ENCODE results near the gene CCDC57.
"Not testable (repeated sequence)": the region's sequence is repeated elsewhere in the genome, so short reads cannot be mapped to it uniquely, and the experiment has no call there.

CCDC57 gene

DNA sequence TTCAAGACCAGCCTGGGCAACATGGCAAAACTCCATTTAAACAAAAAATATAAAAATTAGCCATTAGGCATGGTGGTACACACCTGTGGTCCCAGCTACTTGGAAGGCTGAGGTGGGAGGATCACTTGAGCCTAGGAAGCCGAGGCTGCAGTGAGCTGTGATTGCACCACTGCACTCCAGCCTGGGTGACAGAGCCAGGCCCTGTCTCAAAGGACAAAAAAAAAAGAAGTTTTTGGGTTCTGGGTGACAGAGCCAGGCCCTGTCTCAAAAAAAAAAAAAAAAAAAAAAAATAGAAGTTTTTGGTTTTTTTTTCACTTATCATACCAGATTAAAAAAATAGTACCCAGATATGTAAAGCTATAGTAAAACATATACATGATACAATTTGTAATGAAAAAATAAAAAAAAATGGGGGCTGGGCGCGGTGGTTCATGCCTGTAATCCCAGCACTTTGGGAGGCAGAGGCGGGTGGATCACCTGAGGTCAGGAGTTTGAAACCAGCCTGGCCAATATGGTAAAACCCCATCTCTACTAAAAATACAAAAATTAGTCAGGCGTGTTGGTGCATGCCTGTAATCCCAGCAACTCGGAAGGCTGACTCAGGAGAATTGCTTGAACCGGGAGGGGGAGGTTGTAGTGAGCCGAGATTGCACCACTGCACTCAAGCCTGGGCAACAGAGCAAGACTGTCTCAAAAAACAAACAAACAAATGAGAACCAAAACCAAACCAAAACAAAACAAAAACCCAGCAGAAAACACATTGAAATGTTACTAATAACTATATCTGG, 79.3 kb downstream of the CCDC57 start:
- not testable (repeated sequence) for H3K9me3 ChIP-seq (ENCODE audit: control insufficient read depth in 1 of 2, low read length in 2 of 2); H3K36me3 ChIP-seq (ENCODE audit: control insufficient read depth in 1 of 2, insufficient read depth in 2 of 2, low read length in 2 of 2); H3K4me3 ChIP-seq (ENCODE audit: low read depth in 1 of 2, low read length in 2 of 2); H3K27me3 ChIP-seq (ENCODE audit: low read depth, low read length); H3K27ac ChIP-seq (ENCODE audit: low read length); H3K4me1 ChIP-seq (ENCODE audit: control insufficient read depth in 1 of 2, insufficient read depth in 2 of 2, low read length in 2 of 2)

DNA sequence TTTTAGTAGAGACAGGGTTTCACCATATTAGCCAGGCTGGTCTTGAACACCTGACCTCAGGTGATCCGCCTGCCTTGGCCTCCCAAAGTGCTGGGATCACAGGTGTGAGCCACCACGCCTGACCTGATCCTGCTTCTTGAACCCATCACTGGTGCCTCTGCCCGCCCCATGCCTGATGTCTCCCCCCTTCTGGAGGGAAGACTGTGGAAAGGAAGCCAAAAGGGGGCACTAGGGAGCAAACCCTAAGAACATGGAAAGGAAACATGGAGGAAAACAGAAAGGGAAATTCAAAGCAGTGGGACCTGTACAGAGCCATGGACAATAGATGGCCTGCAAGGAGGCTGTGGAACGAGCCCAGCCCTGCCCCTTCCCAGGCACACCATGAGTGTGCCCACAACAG, 83.5 kb downstream of the CCDC57 start:
- Histone ChIP-seq H3K4me3 (ENCODE audit: low read depth in 1 of 2, low read length in 2 of 2) (no peak overlapping the region), H3K4me1 (ENCODE audit: control insufficient read depth in 1 of 2, insufficient read depth in 2 of 2, low read length in 2 of 2) (no peaks in the 10 kb centered on the region), H3K9me3 (ENCODE audit: control insufficient read depth in 1 of 2, low read length in 2 of 2) (no peaks in the 10 kb centered on the region), H3K27me3 (ENCODE audit: low read depth, low read length) (no peaks in the 10 kb centered on the region), H3K36me3 (ENCODE audit: control insufficient read depth in 1 of 2, insufficient read depth in 2 of 2, low read length in 2 of 2) (peaks cover 0 to 20% of the 10 kb centered on the region in 2 donors), H3K27ac (ENCODE audit: low read length) (no peak overlapping the region)

DNA sequence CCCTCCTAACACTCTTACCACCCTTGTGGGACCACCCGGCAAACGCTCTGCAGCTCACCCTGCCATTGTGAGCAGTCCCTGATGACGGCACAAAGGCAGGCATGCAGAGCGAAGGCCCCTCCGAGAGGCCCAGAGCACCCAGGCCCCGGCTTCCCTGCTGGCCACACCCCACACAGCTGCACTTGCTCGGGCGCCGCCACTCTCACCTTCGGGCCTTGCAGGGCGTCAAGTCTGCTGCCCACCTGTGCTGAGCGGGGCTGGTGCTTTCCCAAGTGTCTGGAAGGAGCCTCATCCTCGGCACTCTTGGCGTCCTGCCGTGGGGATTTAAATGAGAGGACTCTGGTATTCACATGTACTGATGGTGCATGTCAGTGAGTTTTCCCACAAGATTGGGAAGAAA, 84.4 kb downstream of the CCDC57 start:
- Histone ChIP-seq H3K9me3 (ENCODE audit: control insufficient read depth in 1 of 2, low read length in 2 of 2) (no peaks in the 10 kb centered on the region), H3K27ac (ENCODE audit: low read length) (no peak overlapping the region), H3K27me3 (ENCODE audit: low read depth, low read length) (no peaks in the 10 kb centered on the region), H3K36me3 (ENCODE audit: control insufficient read depth in 1 of 2, insufficient read depth in 2 of 2, low read length in 2 of 2) (peaks cover 0 to 20% of the 10 kb centered on the region in 2 donors), H3K4me1 (ENCODE audit: control insufficient read depth in 1 of 2, insufficient read depth in 2 of 2, low read length in 2 of 2) (no peaks in the 10 kb centered on the region), H3K4me3 (ENCODE audit: low read depth in 1 of 2, low read length in 2 of 2) (no peak overlapping the region)

- Histone ChIP-seq H3K4me3 (ENCODE audit: low read depth in 1 of 2, low read length in 2 of 2) (no peak overlapping the region), H3K27me3 (ENCODE audit: low read depth, low read length) (no peaks in the 10 kb centered on the region), H3K36me3 (ENCODE audit: control insufficient read depth in 1 of 2, insufficient read depth in 2 of 2, low read length in 2 of 2) (peaks cover 0 to 20% of the 10 kb centered on the region in 2 donors)
Observed at GRCh38 chr17:82127704-82128103, 84.9 kb downstream of the CCDC57 start.

DNA sequence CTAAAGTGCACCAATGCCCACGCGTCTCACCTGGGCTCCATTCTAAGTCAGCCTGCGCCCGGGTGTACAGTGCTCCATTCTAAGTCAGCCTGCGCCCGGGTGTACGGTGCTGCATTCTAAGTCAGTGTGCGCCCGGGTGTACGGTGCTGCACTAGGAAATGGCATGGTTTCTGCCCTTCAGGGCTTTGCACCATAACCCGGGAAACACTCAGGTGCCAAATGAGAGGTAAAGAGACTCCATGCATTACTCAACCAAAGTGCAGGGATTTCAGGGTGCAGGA, 85.4 kb downstream of the CCDC57 start:
- Histone ChIP-seq H3K4me1 (ENCODE audit: control insufficient read depth in 1 of 2, insufficient read depth in 2 of 2, low read length in 2 of 2) (no peaks in the 10 kb centered on the region), H3K27ac (ENCODE audit: low read length) (no peak overlapping the region), H3K36me3 (ENCODE audit: control insufficient read depth in 1 of 2, insufficient read depth in 2 of 2, low read length in 2 of 2) (peaks cover 0 to 20% of the 10 kb centered on the region in 2 donors), H3K9me3 (ENCODE audit: control insufficient read depth in 1 of 2, low read length in 2 of 2) (no peaks in the 10 kb centered on the region), H3K27me3 (ENCODE audit: low read depth, low read length) (no peaks in the 10 kb centered on the region), H3K4me3 (ENCODE audit: low read depth in 1 of 2, low read length in 2 of 2) (no peak overlapping the region)

More at GRCh38 chr17:82127704-82128103, 84.9 kb downstream of the CCDC57 start:
- no peak overlapping the region for H3K27ac ChIP-seq (ENCODE audit: low read length)
- H3K9me3 ChIP-seq (ENCODE audit: control insufficient read depth in 1 of 2, low read length in 2 of 2), result no peaks in the 10 kb centered on the region
- H3K4me1 ChIP-seq (ENCODE audit: control insufficient read depth in 1 of 2, insufficient read depth in 2 of 2, low read length in 2 of 2), result no peaks in the 10 kb centered on the region

- H3K27me3 ChIP-seq (ENCODE audit: low read depth, low read length), result no peaks in the 10 kb centered on the region
- H3K4me1 ChIP-seq (ENCODE audit: control insufficient read depth in 1 of 2, insufficient read depth in 2 of 2, low read length in 2 of 2), result no peaks in the 10 kb centered on the region
- no peak overlapping the region for H3K27ac ChIP-seq (ENCODE audit: low read length)
- no peak overlapping the region for H3K4me3 ChIP-seq (ENCODE audit: low read depth in 1 of 2, low read length in 2 of 2)
- no peaks in the 10 kb centered on the region for H3K9me3 ChIP-seq (ENCODE audit: control insufficient read depth in 1 of 2, low read length in 2 of 2)
- peaks cover 0 to 20% of the 10 kb centered on the region in 2 donors for H3K36me3 ChIP-seq (ENCODE audit: control insufficient read depth in 1 of 2, insufficient read depth in 2 of 2, low read length in 2 of 2)
Observed at GRCh38 chr17:82126556-82127314, 85.9 kb downstream of the CCDC57 start.

DNA sequence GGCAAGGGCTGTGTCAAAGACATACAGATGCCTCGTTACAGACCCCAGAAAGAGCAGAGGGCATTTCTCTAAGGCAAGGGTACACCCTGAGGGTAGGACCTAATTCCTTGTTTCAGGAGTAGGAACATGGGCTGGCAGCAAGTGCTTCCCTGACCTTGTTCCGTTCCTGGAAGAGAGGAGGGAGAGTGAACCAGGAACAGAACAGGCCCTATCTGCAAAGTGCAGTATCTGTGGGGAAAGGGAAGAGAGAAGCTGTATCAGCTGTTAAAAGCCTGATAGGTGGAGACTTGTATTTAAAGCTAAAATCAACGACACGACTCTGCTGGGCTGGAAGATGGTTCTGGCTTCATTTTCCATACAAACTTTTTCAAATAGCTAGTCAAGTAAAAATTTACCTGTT, 88.5 kb downstream of the CCDC57 start:
- Histone ChIP-seq H3K4me1 (ENCODE audit: control insufficient read depth in 1 of 2, insufficient read depth in 2 of 2, low read length in 2 of 2) (peaks cover 0 to 2% of the 10 kb centered on the region in 2 donors), H3K9me3 (ENCODE audit: control insufficient read depth in 1 of 2, low read length in 2 of 2) (no peaks in the 10 kb centered on the region), H3K36me3 (ENCODE audit: control insufficient read depth in 1 of 2, insufficient read depth in 2 of 2, low read length in 2 of 2) (peaks cover 0 to 20% of the 10 kb centered on the region in 2 donors), H3K27me3 (ENCODE audit: low read depth, low read length) (no peaks in the 10 kb centered on the region), H3K4me3 (ENCODE audit: low read depth in 1 of 2, low read length in 2 of 2) (no peak overlapping the region), H3K27ac (ENCODE audit: low read length) (no peak overlapping the region)

DNA sequence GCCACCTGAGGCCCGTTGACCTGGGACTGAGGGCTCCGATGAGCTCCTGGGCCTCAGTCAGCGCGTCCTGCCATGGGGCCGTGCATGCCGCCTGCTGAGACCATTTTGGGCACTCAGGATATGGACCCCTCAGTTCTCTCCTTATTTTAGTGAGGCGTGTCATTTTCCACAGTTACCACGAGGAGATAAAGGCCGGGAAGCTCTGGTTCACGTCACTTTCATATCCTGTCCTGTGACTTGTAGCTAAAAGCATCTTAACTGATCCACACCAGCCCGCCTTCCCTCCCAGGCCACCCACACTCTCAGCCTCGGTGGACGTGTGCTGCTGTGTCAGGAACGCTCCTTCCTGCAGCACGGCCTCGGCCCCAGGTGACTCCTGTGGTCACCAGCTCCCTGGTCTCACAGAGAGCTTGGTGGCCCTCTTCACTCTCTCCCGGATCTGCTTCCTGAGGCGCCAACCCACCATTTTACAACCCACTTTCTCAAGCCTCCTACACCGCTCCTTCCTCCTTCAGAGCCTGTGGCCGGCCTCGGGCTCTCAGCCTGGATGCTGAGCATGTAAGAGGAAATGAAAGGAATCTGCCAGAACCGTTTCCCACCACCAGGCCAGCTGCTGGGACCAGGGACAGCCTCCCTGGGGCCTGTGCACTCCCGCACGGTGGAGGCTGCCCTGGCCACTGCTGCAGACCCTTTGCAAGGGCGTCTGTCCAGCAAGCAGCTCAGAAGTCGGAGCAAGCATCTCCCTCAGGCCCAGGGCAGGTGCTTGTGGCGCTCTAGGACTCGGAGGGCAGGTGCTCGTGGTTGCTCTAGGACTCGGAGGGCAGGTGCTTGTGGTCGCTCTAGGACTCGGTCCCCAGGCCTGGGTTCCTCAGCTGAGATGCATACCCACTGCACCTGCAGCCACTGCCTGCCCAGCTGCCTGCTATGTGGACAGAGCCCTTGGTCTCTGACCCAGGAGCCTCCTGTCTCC, 90.7 kb downstream of the CCDC57 start:
- peaks cover 0 to 3% of the 10 kb centered on the region in 2 donors for H3K4me1 ChIP-seq (ENCODE audit: control insufficient read depth in 1 of 2, insufficient read depth in 2 of 2, low read length in 2 of 2)
- H3K27me3 ChIP-seq (ENCODE audit: low read depth, low read length), result no peaks in the 10 kb centered on the region
- no peak overlapping the region for H3K27ac ChIP-seq (ENCODE audit: low read length)
- no peaks in the 10 kb centered on the region for H3K9me3 ChIP-seq (ENCODE audit: control insufficient read depth in 1 of 2, low read length in 2 of 2)
- H3K36me3 ChIP-seq (ENCODE audit: control insufficient read depth in 1 of 2, insufficient read depth in 2 of 2, low read length in 2 of 2), result peaks cover 0 to 11% of the 10 kb centered on the region in 2 donors
- H3K4me3 ChIP-seq (ENCODE audit: low read depth in 1 of 2, low read length in 2 of 2), result no peak overlapping the region

- H3K27ac ChIP-seq (ENCODE audit: low read length), result no peak overlapping the region
- no peaks in the 10 kb centered on the region for H3K9me3 ChIP-seq (ENCODE audit: control insufficient read depth in 1 of 2, low read length in 2 of 2)
- H3K4me1 ChIP-seq (ENCODE audit: control insufficient read depth in 1 of 2, insufficient read depth in 2 of 2, low read length in 2 of 2), result peaks cover 0 to 3% of the 10 kb centered on the region in 2 donors
- no peaks in the 10 kb centered on the region for H3K27me3 ChIP-seq (ENCODE audit: low read depth, low read length)
- H3K4me3 ChIP-seq (ENCODE audit: low read depth in 1 of 2, low read length in 2 of 2), result no peak overlapping the region
- H3K36me3 ChIP-seq (ENCODE audit: control insufficient read depth in 1 of 2, insufficient read depth in 2 of 2, low read length in 2 of 2), result peaks cover 0 to 4% of the 10 kb centered on the region in 2 donors
Observed at GRCh38 chr17:82121246-82121645, 91.4 kb downstream of the CCDC57 start.

- Histone ChIP-seq H3K27me3 (ENCODE audit: low read depth, low read length) (no peaks in the 10 kb centered on the region), H3K9me3 (ENCODE audit: control insufficient read depth in 1 of 2, low read length in 2 of 2) (no peaks in the 10 kb centered on the region), H3K27ac (ENCODE audit: low read length) (no peak overlapping the region), H3K4me1 (ENCODE audit: control insufficient read depth in 1 of 2, insufficient read depth in 2 of 2, low read length in 2 of 2) (peaks cover 0 to 3% of the 10 kb centered on the region in 2 donors), H3K4me3 (ENCODE audit: low read depth in 1 of 2, low read length in 2 of 2) (no peak overlapping the region), H3K36me3 (ENCODE audit: control insufficient read depth in 1 of 2, insufficient read depth in 2 of 2, low read length in 2 of 2) (peaks cover 0 to 4% of the 10 kb centered on the region in 2 donors)
Observed at GRCh38 chr17:82120148-82120547, 92.5 kb downstream of the CCDC57 start.

DNA sequence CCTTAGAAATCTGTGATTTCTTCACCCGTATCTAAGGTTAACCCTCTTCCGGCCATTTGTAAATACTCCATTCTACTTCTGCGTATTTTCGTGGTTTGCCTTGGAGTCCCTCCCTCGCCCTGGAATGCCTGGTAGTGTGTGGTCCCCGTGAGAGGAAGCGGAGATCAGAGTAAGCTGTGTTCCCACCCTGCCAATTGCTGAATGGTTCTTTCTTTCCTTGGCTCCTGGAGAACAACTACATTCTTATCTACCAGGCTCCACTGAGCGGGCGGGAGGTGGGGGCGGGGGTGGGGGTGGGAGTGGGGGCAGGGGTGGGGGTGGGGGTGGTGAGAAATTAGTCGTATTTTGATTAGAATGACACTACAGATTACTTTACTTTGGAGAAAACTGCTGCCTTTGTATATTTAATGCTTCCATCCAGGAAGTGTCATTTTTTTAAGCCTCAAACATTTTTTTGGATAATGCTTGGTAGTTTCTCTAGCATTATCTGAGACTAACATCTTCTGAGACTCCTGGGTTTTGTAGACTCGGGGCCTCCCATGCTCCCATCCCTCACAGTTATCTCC, 93.7 kb downstream of the CCDC57 start:
- no peak overlapping the region for H3K27ac ChIP-seq (ENCODE audit: low read length)

More for the DNA sequence above, 93.7 kb downstream of the CCDC57 start:
- Histone ChIP-seq H3K27me3 (ENCODE audit: low read depth, low read length) (no peaks in the 10 kb centered on the region), H3K4me3 (ENCODE audit: low read depth in 1 of 2, low read length in 2 of 2) (no peak overlapping the region), H3K9me3 (ENCODE audit: control insufficient read depth in 1 of 2, low read length in 2 of 2) (no peaks in the 10 kb centered on the region), H3K4me1 (ENCODE audit: control insufficient read depth in 1 of 2, insufficient read depth in 2 of 2, low read length in 2 of 2) (peaks cover 0 to 3% of the 10 kb centered on the region in 2 donors), H3K36me3 (ENCODE audit: control insufficient read depth in 1 of 2, insufficient read depth in 2 of 2, low read length in 2 of 2) (peaks cover 0 to 6% of the 10 kb centered on the region in 2 donors)

Measured in muscle layer of duodenum (tissue), 2 donors.